Endodermal cell (in vitro differentiated cells): ENCODE data around the gene WFS1. TPM values are rescaled to one million over a fixed set of nuclear protein-coding genes. Genes with fewer than 3 reads are reported as not detected.

Experiments used
- DNase-seq: peaks from one replicate; pipeline ENCODE4 v3.0.0-alpha.2; 2017
- H3K27ac ChIP-seq: 2 replicates; pipeline ENCODE4 v1.5.1; 2013; ENCODE audit warnings: mild to moderate bottlenecking, low read depth, low read length, moderate library complexity
- H3K27me3 ChIP-seq: 2 replicates; pipeline ENCODE4 v1.6.1; 2013; ENCODE audit warnings: mild to moderate bottlenecking, low read length, moderate library complexity; ENCODE audit not compliant: insufficient read depth, control insufficient read depth, poor library complexity, severe bottlenecking
- H3K36me3 ChIP-seq: 2 replicates; pipeline ENCODE4 v1.7.0; 2013; ENCODE audit warnings: mild to moderate bottlenecking, low read length, moderate library complexity; ENCODE audit not compliant: control insufficient read depth, insufficient read depth
- H3K4me1 ChIP-seq: one replicate; pipeline ENCODE4 v1.7.0; 2013; ENCODE audit warnings: low read length; ENCODE audit not compliant: control insufficient read depth, insufficient read depth
- H3K4me3 ChIP-seq: 2 replicates; pipeline ENCODE4 v1.5.1; 2013; ENCODE audit warnings: mild to moderate bottlenecking, low read length, moderate library complexity
- H3K9ac ChIP-seq: 2 replicates; pipeline ENCODE4 v1.6.1; 2013; ENCODE audit warnings: mild to moderate bottlenecking, low read length, moderate library complexity; ENCODE audit not compliant: poor library complexity, severe bottlenecking; ENCODE audit errors: extremely low read depth
- H3K9me3 ChIP-seq: 2 replicates; pipeline ENCODE4 v1.6.1; 2013; ENCODE audit warnings: mild to moderate bottlenecking, low read length, moderate library complexity; ENCODE audit not compliant: control insufficient read depth
- H3K27ac Mint-ChIP-seq: 2 replicates; pipeline ENCODE4 v1.8.0; 2020; ENCODE audit warnings: mixed read lengths
- H3K27me3 Mint-ChIP-seq: 2 replicates; pipeline ENCODE4 v1.8.0; 2021; ENCODE audit warnings: mild to moderate bottlenecking, mixed read lengths; ENCODE audit not compliant: insufficient read depth
- H3K36me3 Mint-ChIP-seq: 2 replicates; pipeline ENCODE4 v1.8.0; 2020; ENCODE audit warnings: low read depth, mixed read lengths
- H3K4me1 Mint-ChIP-seq: 2 replicates; pipeline ENCODE4 v1.8.0; 2020; ENCODE audit warnings: mixed read lengths
- H3K4me3 Mint-ChIP-seq: 2 replicates; pipeline ENCODE4 v1.8.0; 2020; ENCODE audit warnings: mild to moderate bottlenecking, moderate library complexity, mixed read lengths
- H3K9me3 Mint-ChIP-seq: 2 replicates; pipeline ENCODE4 v1.8.0; 2020; ENCODE audit warnings: mild to moderate bottlenecking, mixed read lengths
- WGBS, 2 experiments: methylation state at CpG; one replicate each; pipeline versions ENCODE4 v1.1.5 to v1.1.7; 2013; ENCODE audit warnings: missing lambda C conversion rate in 2 of 2, mixed read lengths in 1 of 2; ENCODE audit not compliant: insufficient coverage in 1 of 2, insufficient read length in 1 of 2; 5-methylcytosine and 5-hydroxymethylcytosine counted together
- total RNA-seq, 2 donors: library from RNA; stranded (reverse); fragmentation: NEBNext Ultra II Directional in 1 of 2; extraction: Animal tissue kit (Norgen Biotek cat#: 25700) in 1 of 2; gene quantifications; 2 replicates in 1 of 2; 3 replicates in 1 of 2; pipeline ENCODE4 v1.2.1, GENCODE V29; 2021
- TF ChIP-seq, protein P1 (sequence below): fragments of 200-600 bp; sonication (generic); conservative IDR thresholded peaks from 2 replicates; pipeline ENCODE4 v1.5.0; 2021; ENCODE audit warnings: antibody characterized with exemption, mild to moderate bottlenecking

The WFS1 gene
- total RNA-seq, 2 donors from 2014 or later: 25.3 to 26.1 TPM

DNA sequence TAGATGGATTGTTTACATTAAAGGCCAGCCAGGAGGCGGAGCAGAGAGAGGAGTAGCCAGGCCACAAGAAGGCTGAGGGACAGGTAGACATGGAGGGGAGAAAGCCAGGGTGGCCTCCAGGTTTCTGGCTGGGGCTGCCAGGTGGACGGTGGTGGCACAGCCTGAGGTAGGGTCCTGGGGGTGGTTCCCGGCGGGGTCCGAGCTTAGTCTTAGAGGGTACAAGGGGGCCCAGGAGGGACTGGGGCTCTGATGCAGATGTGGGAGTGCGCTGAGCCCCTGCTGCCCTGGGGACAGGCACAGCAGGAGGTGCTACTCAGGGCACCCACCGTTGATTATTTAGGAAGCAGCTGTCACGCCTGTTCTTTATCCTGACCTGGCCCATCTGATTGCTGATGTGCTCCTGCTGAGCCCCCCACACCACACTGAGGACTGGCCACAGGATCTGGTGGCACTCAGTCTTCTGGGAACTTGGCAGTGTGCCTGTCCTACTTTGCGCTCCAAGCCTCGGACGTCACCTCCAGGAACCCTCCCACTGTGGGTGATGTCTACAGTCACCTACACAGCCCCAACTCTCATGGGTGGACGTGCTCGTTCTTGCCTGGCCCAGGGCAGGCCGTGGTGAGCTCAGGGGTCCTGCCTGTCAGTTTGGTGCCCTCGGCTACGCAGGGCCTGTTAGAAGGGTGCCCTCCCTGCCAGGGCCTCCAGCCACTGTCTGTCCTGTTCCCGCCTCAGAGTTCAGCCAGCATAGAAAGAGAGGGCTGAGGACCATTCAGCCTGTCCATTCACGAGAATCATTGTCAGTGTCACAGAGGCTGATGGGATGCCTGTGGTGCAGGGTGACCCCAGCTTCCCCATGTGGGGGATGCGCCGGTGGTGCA is 12.0 kb downstream of the WFS1 start:
- Mint-ChIP-seq H3K27ac (no peak overlapping the region), H3K27me3 (no peaks in the 10 kb centered on the region), H3K4me3 (no peak overlapping the region), H3K4me1 (no peaks in the 10 kb centered on the region), H3K36me3 (peaks cover 18% of the 10 kb centered on the region), H3K9me3 (no peaks in the 10 kb centered on the region)
- no peaks in the 10 kb centered on the region for H3K27me3 ChIP-seq
- no peak for DNase-seq
- no peak overlapping the region for H3K4me3 ChIP-seq
- no peak overlapping the region for H3K9ac ChIP-seq
- WGBS, 2 experiments: 89 to 93% methylated on average over 12 to 20 of the region's 20 CpGs
- TF ChIP-seq, protein P1, sequence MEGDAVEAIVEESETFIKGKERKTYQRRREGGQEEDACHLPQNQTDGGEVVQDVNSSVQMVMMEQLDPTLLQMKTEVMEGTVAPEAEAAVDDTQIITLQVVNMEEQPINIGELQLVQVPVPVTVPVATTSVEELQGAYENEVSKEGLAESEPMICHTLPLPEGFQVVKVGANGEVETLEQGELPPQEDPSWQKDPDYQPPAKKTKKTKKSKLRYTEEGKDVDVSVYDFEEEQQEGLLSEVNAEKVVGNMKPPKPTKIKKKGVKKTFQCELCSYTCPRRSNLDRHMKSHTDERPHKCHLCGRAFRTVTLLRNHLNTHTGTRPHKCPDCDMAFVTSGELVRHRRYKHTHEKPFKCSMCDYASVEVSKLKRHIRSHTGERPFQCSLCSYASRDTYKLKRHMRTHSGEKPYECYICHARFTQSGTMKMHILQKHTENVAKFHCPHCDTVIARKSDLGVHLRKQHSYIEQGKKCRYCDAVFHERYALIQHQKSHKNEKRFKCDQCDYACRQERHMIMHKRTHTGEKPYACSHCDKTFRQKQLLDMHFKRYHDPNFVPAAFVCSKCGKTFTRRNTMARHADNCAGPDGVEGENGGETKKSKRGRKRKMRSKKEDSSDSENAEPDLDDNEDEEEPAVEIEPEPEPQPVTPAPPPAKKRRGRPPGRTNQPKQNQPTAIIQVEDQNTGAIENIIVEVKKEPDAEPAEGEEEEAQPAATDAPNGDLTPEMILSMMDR: no peak
- no peaks in the 10 kb centered on the region for H3K9me3 ChIP-seq
- no peaks in the 10 kb centered on the region for H3K4me1 ChIP-seq
- no peak overlapping the region for H3K27ac ChIP-seq
- H3K36me3 ChIP-seq: no peaks in the 10 kb centered on the region

DNA sequence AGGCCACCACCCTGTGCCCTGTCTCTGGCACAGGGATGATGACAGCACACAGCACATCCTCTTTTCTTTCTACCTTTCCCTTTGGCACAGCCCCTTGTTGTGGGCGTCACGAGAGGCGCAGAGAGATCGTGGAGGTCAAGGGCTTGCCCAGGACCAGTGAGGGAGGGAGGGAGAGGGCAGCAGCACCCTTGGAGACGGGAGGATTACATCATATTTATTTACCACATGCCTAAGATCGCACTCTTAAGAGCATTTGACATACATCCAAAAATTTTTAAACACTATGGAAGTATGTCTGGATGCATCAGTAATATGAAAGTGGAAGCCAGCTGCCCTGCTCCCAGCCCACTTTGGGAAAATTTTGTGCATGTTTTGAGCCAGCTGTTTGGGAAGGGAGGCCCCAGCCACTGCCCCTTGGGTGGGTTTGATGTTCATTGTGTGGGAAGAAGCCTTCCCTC is 12.7 kb downstream of the WFS1 start:
- no peaks in the 10 kb centered on the region for H3K27me3 Mint-ChIP-seq
- Histone ChIP-seq H3K9ac (no peak overlapping the region), H3K36me3 (peaks cover 3% of the 10 kb centered on the region), H3K4me1 (no peaks in the 10 kb centered on the region), H3K9me3 (no peaks in the 10 kb centered on the region), H3K4me3 (no peak overlapping the region), H3K27ac (no peak overlapping the region), H3K27me3 (no peaks in the 10 kb centered on the region)
- WGBS, 2 experiments: 87% methylated on average over 5 of the region's 6 CpGs; no CpG with 5 or more reads in 1 of the 2 experiments
- no peak overlapping the region for H3K4me3 Mint-ChIP-seq
- DNase-seq: no peak
- H3K27ac Mint-ChIP-seq: no peak overlapping the region
- TF ChIP-seq, protein P1: no peak
- H3K36me3 Mint-ChIP-seq: peaks cover 21% of the 10 kb centered on the region
- H3K4me1 Mint-ChIP-seq: no peaks in the 10 kb centered on the region
- no peaks in the 10 kb centered on the region for H3K9me3 Mint-ChIP-seq

DNA sequence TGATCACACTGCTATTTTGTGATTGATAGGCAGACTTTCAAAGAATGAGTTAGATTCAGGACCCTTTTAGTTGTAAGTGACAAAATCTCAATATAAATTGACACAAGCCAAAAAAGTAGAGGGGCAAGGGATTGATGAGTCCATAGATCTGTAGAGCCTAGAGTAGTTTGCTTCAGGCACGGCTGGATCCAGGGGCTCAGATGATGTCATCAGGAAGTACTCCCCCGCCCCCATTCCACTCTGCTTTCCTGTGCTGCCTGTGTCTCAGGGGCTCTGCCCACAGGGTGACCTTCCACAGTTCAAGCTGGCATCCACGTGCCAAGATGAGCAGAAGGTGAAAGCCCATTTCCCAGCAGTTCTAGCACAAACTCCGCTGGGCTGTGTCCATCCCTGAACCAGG is 13.6 kb downstream of the WFS1 start:
- Histone ChIP-seq H3K4me3 (no peak overlapping the region), H3K9ac (no peak overlapping the region), H3K9me3 (no peaks in the 10 kb centered on the region), H3K36me3 (peaks cover 4% of the 10 kb centered on the region), H3K27me3 (no peaks in the 10 kb centered on the region), H3K27ac (no peak overlapping the region), H3K4me1 (no peaks in the 10 kb centered on the region)
- H3K27ac Mint-ChIP-seq: no peak overlapping the region
- H3K9me3 Mint-ChIP-seq: no peaks in the 10 kb centered on the region
- no peak overlapping the region for H3K4me3 Mint-ChIP-seq
- no peaks in the 10 kb centered on the region for H3K27me3 Mint-ChIP-seq
- no peaks in the 10 kb centered on the region for H3K4me1 Mint-ChIP-seq
- no peak for DNase-seq
- WGBS, 2 experiments: 86 to 90% methylated on average over 2 to 4 of the region's 4 CpGs
- H3K36me3 Mint-ChIP-seq: peaks cover 26% of the 10 kb centered on the region
- TF ChIP-seq, protein P1: no peak
